GM21576 (cell line): ENCODE results near the gene CFAP90.
A peak's percentile ranks its signal among the peaks of the same experiment; 100 is the strongest.

Experiments
- ATAC-seq: cut with Tn5 transposase; IDR thresholded peaks from one replicate; pipeline ENCODE4 v1.9.1; 2021; ENCODE audit warnings: mild to moderate bottlenecking, moderate library complexity; ENCODE audit not compliant: unreplicated experiment

Gene CFAP90, protein sequence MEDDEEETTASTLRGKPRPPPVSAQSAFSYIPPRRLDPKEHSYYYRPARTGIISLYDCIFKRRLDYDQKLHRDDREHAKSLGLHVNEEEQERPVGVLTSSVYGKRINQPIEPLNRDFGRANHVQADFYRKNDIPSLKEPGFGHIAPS

DNA sequence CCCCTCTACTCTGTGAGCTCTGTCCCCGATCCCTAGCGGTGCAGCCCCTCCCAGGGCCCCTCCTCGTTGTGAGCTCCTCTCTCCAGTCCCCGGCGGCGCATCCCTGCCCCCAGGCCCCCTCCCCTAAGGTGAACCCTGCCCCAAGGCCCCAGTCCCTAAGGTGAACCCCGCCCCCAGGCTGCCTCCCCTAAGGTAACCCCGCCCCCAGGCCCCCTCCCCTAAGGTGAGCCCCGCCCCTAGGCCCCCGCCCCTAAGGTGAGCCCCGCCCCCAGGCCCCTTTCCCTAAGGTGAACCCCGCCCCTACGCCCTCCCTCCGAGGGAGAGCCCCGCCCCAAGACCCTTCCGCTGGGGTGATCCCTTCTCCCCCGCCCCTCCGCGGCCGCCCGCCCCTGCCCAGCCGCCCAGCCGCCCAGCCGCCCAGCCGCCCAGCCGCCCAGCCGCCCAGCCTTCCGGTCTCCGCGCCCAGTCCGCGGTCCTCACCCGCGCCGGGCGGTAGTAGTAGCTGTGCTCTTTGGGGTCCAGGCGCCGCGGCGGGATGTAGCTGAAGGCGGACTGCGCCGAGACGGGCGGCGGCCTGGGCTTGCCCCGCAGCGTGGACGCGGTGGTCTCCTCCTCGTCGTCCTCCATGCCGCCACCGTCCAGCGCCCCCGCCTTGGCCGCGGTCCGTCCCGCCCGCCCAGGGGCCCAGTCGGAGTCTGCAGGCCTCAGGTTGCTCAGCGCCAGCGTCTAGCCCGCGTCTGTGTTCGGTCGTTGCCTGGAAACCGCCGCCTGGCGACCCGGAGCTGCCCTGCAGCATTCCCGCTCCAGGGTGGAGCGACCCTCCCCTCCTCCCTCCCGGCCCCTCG is at the start of gene CFAP90:
CFAP90 (minus strand) TSS at position 739 of the 845 bp plus-strand sequence; CDS start at position 627, 112 bp downstream.
- no peak for ATAC-seq

DNA sequence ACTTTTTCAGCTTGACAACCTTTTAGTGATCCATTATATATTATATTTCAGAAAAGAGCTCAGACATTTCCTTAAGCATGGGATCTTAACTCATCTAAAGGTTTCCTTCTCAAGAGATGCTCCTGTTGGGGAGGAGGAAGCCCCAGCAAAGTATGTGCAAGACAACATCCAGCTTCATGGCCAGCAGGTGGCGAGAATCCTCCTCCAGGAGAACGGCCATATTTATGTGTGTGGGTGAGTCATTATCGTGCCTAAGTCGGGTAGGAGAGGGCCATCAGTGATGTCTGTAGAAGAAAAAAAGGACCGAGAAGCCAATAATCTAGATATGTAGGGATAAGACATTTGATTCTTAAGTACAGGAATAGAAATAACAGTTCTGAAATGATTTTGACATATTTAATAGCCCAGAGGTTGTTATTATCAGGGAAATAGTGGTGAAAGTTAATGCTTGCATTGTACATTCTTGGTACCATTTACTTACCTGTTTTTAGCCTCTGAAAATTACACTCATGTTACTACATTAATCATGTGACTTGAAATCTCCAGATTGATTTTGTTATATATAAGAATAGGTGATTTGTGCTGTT is 46.2 kb upstream of the CFAP90 start:
- ATAC-seq: no peak

DNA sequence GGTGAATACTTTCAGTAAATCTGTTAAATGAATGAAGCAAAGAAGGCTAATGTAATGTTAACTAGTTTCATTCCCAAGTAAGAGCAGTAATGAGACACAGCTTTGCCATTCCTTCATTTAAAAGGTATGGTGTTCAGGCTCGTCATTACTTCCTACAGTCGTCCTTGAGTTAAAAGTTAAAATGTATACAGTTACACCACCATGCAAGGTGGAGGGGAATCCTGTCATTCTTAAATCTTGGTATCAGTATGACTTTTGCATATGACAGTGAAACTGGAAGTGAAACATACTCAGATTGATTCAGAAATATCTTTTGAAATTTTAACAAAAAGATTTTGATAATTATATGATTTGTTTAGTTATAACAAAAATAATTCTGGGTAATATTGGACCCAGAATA is 43.9 kb upstream of the CFAP90 start:
- ATAC-seq: peak; percentile 99

DNA sequence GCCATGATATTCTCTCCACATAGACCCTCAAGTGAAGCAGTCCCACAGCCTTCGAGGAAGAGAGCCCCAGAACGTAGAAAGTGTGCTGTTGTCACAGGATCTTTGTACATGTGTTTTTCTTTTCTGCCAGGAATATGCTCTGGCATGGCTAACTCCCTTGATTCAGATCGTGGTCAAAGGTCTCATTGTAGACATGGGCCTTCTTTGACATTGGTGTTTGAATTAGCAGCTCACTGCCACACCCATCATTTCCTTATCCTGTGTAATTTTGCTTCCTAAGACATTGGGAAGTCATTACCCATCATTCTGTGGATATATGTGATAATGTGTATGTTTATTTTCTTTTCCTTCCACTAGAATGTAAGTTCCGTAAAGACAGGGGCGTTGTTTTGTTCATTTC is 43.5 kb upstream of the CFAP90 start:
- peak; percentile 5 for ATAC-seq

GRCh38 chr5:7888901-7889300 is 38.0 kb upstream of the CFAP90 start:
- no peak for ATAC-seq

DNA sequence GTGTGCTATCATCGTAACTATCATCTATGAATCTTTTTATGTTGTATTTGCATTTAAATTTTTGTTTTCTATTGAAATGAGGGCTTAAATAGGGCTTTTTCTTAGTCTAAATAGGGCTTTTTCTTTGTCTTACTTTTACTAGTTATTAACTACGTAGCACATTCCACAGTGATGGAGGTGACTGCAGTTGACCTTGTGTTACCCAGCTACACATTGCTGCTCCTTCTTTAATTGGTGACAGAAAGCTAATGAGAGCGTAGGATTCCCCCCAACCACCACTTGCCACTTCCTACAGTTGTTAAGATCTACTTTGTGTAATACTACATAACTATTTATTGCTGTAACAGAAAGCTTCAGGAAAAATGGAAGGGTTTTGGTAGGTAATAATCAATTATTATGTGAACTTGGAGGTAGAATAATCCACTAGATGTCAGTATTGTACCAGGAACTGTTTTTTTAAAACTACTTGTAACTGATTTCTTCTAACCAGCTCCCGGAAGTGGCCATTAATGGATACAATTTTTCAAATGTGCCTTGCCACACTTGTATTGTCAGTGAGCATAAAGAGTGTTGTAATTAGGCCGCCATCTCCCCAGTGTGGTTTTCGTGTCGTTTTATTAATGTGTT is 36.0 kb upstream of the CFAP90 start:
- ATAC-seq: peak; percentile 69

- no peak for ATAC-seq
These were observed 33.7 kb upstream of the CFAP90 start for GRCh38 chr5:7884491-7885267.

DNA sequence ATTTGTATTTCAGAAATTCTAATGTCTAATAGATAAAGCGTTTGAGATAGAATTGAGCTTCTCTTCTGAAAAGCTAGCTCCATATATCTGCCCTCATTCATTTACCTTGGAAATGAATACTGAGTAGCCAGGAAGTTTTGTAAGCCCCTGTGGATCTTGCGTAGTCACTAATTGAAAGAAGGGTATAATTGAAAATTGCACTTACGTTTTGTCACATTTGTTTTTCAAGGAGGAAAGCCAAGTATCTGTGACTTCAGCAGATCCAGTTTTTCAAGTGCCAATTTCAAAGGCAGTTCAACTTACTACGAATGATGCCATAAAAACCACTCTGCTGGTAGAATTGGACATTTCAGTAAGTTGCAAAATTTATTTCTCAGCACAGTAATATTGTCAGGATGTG is 32.0 kb upstream of the CFAP90 start:
- no peak for ATAC-seq

DNA sequence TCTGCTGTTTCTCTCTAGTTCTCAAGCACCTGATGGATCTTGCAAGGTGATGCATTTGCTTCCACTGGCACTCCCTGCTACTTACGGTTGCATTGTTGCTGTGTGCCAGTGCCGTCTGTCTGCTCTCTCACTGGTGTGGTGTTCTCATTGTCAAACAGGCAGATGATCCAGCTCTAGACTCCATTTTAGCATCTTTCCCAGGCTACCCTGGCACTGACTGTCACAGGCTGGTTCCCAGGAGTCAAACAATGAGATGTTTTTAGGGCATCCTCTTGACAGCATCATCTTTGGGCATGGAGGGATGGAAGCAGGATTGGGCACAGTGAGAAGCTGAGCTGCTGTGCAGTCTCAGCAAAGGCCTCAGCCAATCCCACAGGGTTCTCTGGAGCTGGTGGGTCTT is 30.9 kb upstream of the CFAP90 start:
- no peak for ATAC-seq

DNA sequence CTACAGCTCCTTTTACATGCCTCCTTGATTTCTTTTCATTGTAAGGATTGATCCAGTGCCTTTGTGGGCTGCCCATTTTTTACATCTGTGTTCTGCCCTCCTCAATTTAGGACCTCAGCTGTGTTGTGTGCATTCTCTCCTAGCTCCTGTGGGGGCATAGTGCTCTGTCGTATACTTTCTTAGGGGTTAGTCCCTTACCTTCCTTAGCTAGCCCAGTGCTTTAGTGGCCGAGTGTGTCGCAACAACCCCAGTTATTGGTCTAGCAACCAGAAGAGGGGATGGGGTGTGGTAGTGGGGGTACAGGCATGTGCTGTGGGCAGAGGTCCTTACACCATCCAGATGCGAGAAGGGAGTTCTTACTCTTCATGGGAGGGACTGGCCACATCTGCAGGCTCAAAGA is 30.2 kb upstream of the CFAP90 start:
- ATAC-seq: no peak

DNA sequence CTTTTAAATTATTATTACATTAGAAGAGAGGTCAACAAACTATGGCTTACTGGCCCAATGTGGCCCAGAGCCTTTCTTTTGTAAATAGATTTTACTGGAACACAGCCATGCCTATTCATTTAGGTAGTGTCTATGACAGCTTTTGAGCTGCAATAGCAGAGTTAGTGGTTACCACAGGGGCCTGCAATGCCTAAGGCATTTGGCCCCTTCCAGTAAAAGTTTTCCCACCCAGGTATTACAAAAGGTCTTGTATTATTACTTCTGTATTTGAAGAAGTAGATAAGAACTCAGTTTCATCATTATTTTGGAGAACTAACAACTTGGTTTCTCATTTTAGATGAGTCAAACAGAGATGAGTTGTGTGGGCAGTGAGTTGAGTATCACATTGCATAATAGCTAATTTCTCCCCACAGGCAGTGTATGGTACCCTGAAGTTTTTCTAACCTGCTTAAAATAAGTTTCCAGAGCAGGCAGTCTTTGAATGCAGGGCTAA is 27.5 kb upstream of the CFAP90 start:
- peak; percentile 96 for ATAC-seq

DNA sequence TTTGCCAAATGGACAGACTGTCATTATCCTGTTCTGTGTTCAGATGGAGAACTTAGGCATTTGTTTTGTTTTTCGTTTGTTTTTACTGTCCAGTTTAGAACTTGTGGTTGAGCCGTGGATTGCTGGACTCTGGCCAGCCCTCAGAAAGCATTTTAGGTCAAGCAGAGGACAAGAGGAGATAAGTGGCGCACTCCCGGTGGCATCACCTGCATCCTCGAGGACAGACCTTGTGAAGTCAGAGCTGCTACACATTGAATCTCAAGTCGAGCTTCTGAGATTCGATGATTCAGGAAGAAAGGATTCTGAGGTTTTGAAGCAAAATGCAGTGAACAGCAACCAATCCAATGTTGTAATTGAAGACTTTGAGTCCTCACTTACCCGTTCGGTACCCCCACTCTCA is 26.9 kb upstream of the CFAP90 start:
- no peak for ATAC-seq

DNA sequence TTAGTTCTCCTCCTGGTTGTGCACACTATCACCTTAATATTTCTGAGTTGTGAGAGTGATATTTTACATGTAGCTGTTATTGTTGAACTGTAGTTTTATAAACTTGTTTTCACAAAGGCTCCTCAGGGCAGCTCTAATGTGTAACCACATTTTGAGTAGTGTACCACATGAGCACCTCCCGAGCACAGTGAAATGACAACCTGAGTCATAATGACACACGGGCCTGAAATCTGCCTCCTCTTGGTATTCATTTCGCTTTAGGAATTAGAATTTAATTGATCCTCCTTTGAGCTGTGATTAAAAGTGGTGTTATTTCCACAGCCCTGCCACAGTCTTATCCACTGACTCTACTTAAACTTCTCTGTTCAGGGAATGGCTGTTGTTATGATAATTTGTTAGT is 25.9 kb upstream of the CFAP90 start:
- peak; percentile 44 for ATAC-seq

DNA sequence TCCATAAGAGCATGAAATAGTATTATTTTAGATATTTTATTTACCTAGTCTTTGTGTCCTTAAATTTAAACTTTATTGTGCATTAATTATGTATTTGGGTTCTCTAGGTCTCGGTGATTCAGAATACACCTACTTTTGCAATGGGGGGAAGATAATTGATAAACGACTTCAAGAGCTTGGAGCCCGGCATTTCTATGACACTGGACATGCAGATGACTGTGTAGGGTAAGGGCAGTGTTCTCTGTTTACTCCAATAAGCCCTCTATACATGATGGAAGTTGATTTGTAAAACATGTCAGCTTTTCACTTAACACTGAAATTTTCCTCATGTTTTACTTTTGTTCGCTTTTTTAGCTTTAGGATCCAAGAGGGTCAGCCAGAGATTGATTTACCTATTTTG is 24.2 kb upstream of the CFAP90 start:
- ATAC-seq: no peak

GRCh38 chr5:7874639-7875038 is 23.7 kb upstream of the CFAP90 start:
- ATAC-seq: no peak

- no peak for ATAC-seq
These were observed 22.3 kb upstream of the CFAP90 start for GRCh38 chr5:7873216-7873615.

DNA sequence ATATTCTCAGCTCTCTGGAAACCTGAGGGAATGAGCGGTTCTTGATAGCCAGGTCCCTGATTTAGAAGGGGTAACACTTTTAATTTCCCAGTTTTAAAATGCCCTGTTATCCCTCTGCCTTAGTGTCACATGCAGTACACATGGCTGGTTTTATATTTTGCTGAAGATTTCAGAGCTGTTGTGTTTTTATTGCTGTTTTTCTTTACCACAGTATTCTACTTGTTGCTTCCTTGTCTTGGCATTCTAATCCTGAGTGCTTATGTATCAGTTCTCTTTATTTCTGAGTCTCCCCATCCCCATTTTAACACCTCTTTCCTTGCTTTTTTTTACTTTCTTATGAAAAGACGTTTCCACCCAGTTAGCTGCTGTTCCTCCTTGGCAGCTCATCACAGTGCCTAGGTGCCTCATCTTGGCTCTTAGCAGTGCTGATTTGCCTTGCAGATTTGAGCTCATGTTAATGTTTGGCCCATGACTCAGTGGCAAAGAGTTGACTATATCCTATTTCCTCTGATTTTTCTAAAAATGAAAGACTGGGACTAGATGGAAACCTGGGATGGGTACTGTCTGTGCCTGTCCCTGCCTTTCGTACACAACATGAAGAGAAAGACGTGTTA is 21.7 kb upstream of the CFAP90 start:
- ATAC-seq: no peak

GRCh38 chr5:7871653-7872052 is 20.7 kb upstream of the CFAP90 start:
- peak; percentile 25 for ATAC-seq

- ATAC-seq: peak; percentile 23
These were observed 18.7 kb upstream of the CFAP90 start for GRCh38 chr5:7869474-7870136.
